ENCODE data around the gene SFXN1. TPM values are rescaled to one million over a fixed set of nuclear protein-coding genes. Genes with fewer than 3 reads are reported as not detected.

SFXN1 gene
- total RNA-seq, 4 donors from 2014 or later: 13.5 to 37.4 (median 25.6) TPM

- no peak for DNase-seq (ENCODE audit: low spot score in 2 of 2)
- no peak overlapping the region for H3K4me3 ChIP-seq
- H3K27me3 ChIP-seq: peaks cover 20% of the 10 kb centered on the region
- 37% methylated on average over 1 of the region's 1 CpG for WGBS
- H3K9me3 ChIP-seq: no peaks in the 10 kb centered on the region
- H3K4me1 ChIP-seq: no peaks in the 10 kb centered on the region
- TF ChIP-seq, protein P1, sequence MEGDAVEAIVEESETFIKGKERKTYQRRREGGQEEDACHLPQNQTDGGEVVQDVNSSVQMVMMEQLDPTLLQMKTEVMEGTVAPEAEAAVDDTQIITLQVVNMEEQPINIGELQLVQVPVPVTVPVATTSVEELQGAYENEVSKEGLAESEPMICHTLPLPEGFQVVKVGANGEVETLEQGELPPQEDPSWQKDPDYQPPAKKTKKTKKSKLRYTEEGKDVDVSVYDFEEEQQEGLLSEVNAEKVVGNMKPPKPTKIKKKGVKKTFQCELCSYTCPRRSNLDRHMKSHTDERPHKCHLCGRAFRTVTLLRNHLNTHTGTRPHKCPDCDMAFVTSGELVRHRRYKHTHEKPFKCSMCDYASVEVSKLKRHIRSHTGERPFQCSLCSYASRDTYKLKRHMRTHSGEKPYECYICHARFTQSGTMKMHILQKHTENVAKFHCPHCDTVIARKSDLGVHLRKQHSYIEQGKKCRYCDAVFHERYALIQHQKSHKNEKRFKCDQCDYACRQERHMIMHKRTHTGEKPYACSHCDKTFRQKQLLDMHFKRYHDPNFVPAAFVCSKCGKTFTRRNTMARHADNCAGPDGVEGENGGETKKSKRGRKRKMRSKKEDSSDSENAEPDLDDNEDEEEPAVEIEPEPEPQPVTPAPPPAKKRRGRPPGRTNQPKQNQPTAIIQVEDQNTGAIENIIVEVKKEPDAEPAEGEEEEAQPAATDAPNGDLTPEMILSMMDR (IDR thresholded peaks at IDR 0.05): no peak
- H3K27ac ChIP-seq: no peak overlapping the region
- H3K36me3 ChIP-seq: no peaks in the 10 kb centered on the region
Measured at GRCh38 chr5:175564716-175565115, 86.4 kb downstream of the SFXN1 start.

GRCh38 chr5:175566697-175567096, 88.3 kb downstream of the SFXN1 start:
- Histone ChIP-seq H3K4me3 (no peak overlapping the region), H3K27ac (no peak overlapping the region), H3K4me1 (no peaks in the 10 kb centered on the region), H3K9me3 (no peaks in the 10 kb centered on the region), H3K36me3 (no peaks in the 10 kb centered on the region), H3K27me3 (peaks cover 24% of the 10 kb centered on the region)
- TF ChIP-seq POLR2A (IDR thresholded peaks at IDR 0.05) (no peak), EP300 (IDR thresholded peaks at IDR 0.05) (no peak), POLR2AphosphoS5 (IDR thresholded peaks at IDR 0.05) (no peak)
- TF ChIP-seq, protein P1 (IDR thresholded peaks at IDR 0.05): no peak
- WGBS: 91% methylated on average over 2 of the region's 2 CpGs
- no peak for DNase-seq (ENCODE audit: low spot score in 2 of 2)

GRCh38 chr5:175567954-175568353, 89.6 kb downstream of the SFXN1 start:
- Histone ChIP-seq H3K36me3 (no peaks in the 10 kb centered on the region), H3K27ac (no peak overlapping the region), H3K4me1 (no peaks in the 10 kb centered on the region), H3K9me3 (no peaks in the 10 kb centered on the region), H3K4me3 (no peak overlapping the region), H3K27me3 (peaks cover 29% of the 10 kb centered on the region)
- 78% methylated on average over 1 of the region's 1 CpG for WGBS
- TF ChIP-seq, protein P1 (IDR thresholded peaks at IDR 0.05): no peak
- no peak for TF ChIP-seq POLR2A (IDR thresholded peaks at IDR 0.05)
- TF ChIP-seq EP300 (IDR thresholded peaks at IDR 0.05): no peak
- no peak for TF ChIP-seq POLR2AphosphoS5 (IDR thresholded peaks at IDR 0.05)
- no peak for DNase-seq (ENCODE audit: low spot score in 2 of 2)

DNA sequence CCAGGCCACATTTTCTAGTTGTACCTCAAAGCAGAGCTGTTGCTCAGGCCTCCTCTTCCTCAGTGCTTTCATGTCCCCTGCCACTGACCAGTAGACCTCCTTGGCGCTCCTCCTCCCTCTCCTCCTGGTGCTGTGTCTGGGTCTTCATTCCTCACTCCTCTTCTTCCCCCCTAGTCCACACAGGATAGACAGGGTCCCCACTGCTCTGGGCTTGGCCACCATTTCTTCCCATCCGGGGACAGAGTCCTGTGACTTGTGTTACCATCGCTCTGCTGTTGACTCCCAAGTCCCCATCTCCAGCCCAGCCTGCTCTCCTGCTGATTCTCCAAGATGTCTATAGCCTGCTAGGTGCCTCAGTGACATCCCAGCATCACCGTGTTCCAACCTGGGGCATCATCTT, 91.3 kb downstream of the SFXN1 start:
- no peak for DNase-seq (ENCODE audit: low spot score in 2 of 2)
- TF ChIP-seq EP300 (IDR thresholded peaks at IDR 0.05) (no peak), POLR2A (IDR thresholded peaks at IDR 0.05) (no peak), POLR2AphosphoS5 (IDR thresholded peaks at IDR 0.05) (no peak)
- TF ChIP-seq, protein P1 (IDR thresholded peaks at IDR 0.05): no peak
- H3K4me3 ChIP-seq: no peak overlapping the region
- no peaks in the 10 kb centered on the region for H3K36me3 ChIP-seq
- 98% methylated on average over 4 of the region's 4 CpGs for WGBS
- no peaks in the 10 kb centered on the region for H3K9me3 ChIP-seq
- H3K27me3 ChIP-seq: peaks cover 32% of the 10 kb centered on the region
- H3K4me1 ChIP-seq: no peaks in the 10 kb centered on the region
- H3K27ac ChIP-seq: no peak overlapping the region

DNA sequence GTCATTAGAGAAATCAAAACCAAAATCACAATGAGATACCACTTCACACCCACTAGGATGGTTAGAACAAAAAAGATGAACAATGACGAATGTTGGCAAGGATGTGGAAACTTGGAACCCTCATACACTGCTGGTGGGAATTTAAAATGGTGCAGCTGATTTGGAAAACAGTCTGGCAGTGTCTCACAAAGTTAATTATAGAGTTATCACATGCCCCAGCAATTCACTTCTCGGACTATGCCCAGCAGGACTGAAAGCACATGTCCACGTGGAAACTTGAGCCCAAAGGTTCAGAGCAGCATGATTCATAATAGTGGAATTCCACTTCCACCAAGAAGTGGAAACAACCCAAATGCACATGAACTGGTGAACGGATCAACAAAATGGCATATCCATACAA, 94.5 kb downstream of the SFXN1 start:
- no peak overlapping the region for H3K4me3 ChIP-seq
- H3K36me3 ChIP-seq: no peaks in the 10 kb centered on the region
- TF ChIP-seq, protein P1 (IDR thresholded peaks at IDR 0.05): no peak
- TF ChIP-seq EP300 (IDR thresholded peaks at IDR 0.05) (no peak), POLR2A (IDR thresholded peaks at IDR 0.05) (no peak), POLR2AphosphoS5 (IDR thresholded peaks at IDR 0.05) (no peak)
- WGBS: 59% methylated on average over 4 of the region's 4 CpGs
- H3K9me3 ChIP-seq: no peaks in the 10 kb centered on the region
- no peak for DNase-seq (ENCODE audit: low spot score in 2 of 2)
- no peaks in the 10 kb centered on the region for H3K4me1 ChIP-seq
- H3K27me3 ChIP-seq: peaks cover 40% of the 10 kb centered on the region
- H3K27ac ChIP-seq: no peak overlapping the region
